Smooth muscle cell (in vitro differentiated cells): ENCODE results near the gene MAPKAPK3. TPM values are rescaled to one million over a fixed set of nuclear protein-coding genes. Genes with fewer than 3 reads are reported as not detected.

Source experiments
- DNase-seq: peaks from one replicate; lab custom pipeline; 2025; ENCODE audit not compliant: unreplicated experiment; lab: John Stamatoyannopoulos, UW
- H2AFZ ChIP-seq: fragments of 200-600 bp; sonication (generic); 2 replicates; pipeline ENCODE4 v1.6.0; 2016; ENCODE audit warnings: antibody characterized with exemption, low read depth, mild to moderate bottlenecking
- H3F3A ChIP-seq: fragments of 200-600 bp; sonication (generic); 2 replicates; pipeline ENCODE4 v1.6.0; 2017; ENCODE audit warnings: antibody characterized with exemption, low read depth
- H3K27ac ChIP-seq: fragments of 200-600 bp; sonication (generic); 2 replicates; pipeline ENCODE4 v1.5.1; 2016; ENCODE audit warnings: low read depth, mild to moderate bottlenecking
- H3K27me3 ChIP-seq: fragments of 200-600 bp; sonication (generic); 2 replicates; pipeline ENCODE4 v1.6.1; 2016; ENCODE audit warnings: low read depth, mild to moderate bottlenecking
- H3K36me3 ChIP-seq: fragments of 200-600 bp; sonication (generic); 2 replicates; pipeline ENCODE4 v1.5.1; 2016; ENCODE audit warnings: low read depth
- H3K4me1 ChIP-seq: fragments of 200-600 bp; sonication (generic); 2 replicates; pipeline ENCODE4 v1.5.1; 2016; ENCODE audit warnings: low read depth
- H3K4me2 ChIP-seq: fragments of 200-600 bp; sonication (generic); 2 replicates; pipeline ENCODE4 v1.6.0; 2016; ENCODE audit warnings: mild to moderate bottlenecking
- H3K4me3 ChIP-seq: fragments of 200-600 bp; sonication (generic); 2 replicates; pipeline ENCODE4 v1.5.1; 2016; ENCODE audit warnings: mild to moderate bottlenecking
- H3K79me2 ChIP-seq: fragments of 200-600 bp; sonication (generic); 2 replicates; pipeline ENCODE4 v1.6.0; 2016; ENCODE audit warnings: low read depth, mild to moderate bottlenecking
- H3K9ac ChIP-seq: fragments of 200-600 bp; sonication (generic); 2 replicates; pipeline ENCODE4 v1.6.0; 2016; ENCODE audit warnings: low read depth
- H3K9me3 ChIP-seq: fragments of 200-600 bp; sonication (generic); replicated peaks from 2 replicates; pipeline ENCODE4 v1.5.1; 2016; ENCODE audit warnings: low read depth
- H4K20me1 ChIP-seq: fragments of 200-600 bp; sonication (generic); 2 replicates; pipeline ENCODE4 v1.6.0; 2016; ENCODE audit warnings: low read depth
- CTCF ChIP-seq: fragments of 200-600 bp; sonication (generic); IDR thresholded peaks from 2 replicates; pipeline ENCODE4 v1.5.1; 2017; ENCODE audit warnings: borderline replicate concordance, mild to moderate bottlenecking, antibody characterized with exemption; ENCODE audit not compliant: insufficient read depth, poor library complexity, severe bottlenecking
- WGBS: methylation state at CpG from one replicate; pipeline ENCODE4 v1.1.7; 2016; ENCODE audit warnings: low lambda C conversion rate; 5-methylcytosine and 5-hydroxymethylcytosine counted together
- microRNA-seq: library from miRNA; unstranded; fragments of <30 nt; microRNA quantifications from one replicate; pipeline ENCODE4, GENCODE V29; 2016; ENCODE audit warnings: borderline number of aligned reads
- polyA plus RNA-seq: library from polyadenylated mRNA; unstranded; fragments of >200 nt; fragmentation: Nextera tagmentation; extraction: Ambion mirVana; gene quantifications from 2 replicates; pipeline ENCODE4 v1.2.1, GENCODE V29; 2016
- small RNA-seq: library from RNA; depleted of rRNA; stranded (forward); fragments of <200 nt; gene quantifications from one replicate; pipeline ENCODE3, GENCODE V24; 2014
- total RNA-seq: library from RNA; depleted of rRNA; stranded (reverse); fragments of >200 nt; gene quantifications from 2 replicates; pipeline ENCODE4 v1.2.3, GENCODE V29; 2014

MAPKAPK3 gene
- total and polyA plus RNA-seq, 2 experiments from 2014 or later, result 17.1 to 18.7 TPM

DNA sequence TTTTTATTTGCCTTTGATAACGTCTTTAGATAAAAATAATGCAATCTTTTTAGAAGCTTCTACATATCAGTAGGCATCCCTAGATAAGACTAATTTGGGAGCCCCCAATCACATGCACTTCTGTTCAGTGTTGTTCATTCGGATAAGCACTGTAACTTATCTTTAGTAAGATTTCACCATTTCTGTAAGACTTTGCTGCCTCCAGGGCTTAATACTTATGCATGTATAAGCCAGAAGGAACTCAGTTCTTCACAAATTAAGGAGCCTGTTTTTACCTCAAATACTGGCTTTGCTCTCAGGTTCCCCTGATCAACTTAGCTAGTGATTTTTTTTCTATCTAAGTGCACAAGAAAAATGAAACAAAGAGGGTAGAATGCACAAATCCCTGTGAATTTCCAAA, 78.1 kb downstream of the MAPKAPK3 start:
- H3K27ac ChIP-seq, result no peak overlapping the region
- no peak overlapping the region for H3K9ac ChIP-seq
- H3K79me2 ChIP-seq, result no peaks in the 10 kb centered on the region
- H3K4me1 ChIP-seq, result no peaks in the 10 kb centered on the region
- H3K4me3 ChIP-seq, result no peak overlapping the region
- no peak for TF ChIP-seq CTCF
- no peak for DNase-seq
- no peaks in the 10 kb centered on the region for H3F3A ChIP-seq
- H3K9me3 ChIP-seq, result no peaks in the 10 kb centered on the region
- no peaks in the 10 kb centered on the region for H3K27me3 ChIP-seq
- H3K36me3 ChIP-seq, result no peaks in the 10 kb centered on the region
- no peak overlapping the region for H3K4me2 ChIP-seq
- no peak overlapping the region for H2AFZ ChIP-seq
- WGBS, result 80% methylated on average over 2 of the region's 2 CpGs
- no peaks in the 10 kb centered on the region for H4K20me1 ChIP-seq

DNA sequence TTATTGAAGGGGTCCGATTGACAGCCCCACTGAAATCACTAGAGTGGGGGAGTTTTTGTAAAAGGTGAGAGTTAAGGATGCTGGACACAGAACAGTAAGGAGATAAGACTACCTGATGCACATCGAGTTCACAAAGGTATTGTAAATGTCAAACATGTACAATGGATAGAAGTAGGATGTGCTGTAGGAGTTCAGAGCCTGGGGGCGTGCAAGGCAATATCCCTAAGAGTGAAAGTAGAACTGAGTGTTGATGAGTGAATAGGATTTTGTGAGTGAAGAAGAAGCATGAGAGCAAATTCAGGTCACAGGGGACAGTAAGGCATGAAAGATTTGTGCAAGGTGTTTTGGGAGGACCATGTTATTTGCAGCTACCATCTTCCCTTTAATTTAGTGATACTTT, 79.3 kb downstream of the MAPKAPK3 start:
- no peaks in the 10 kb centered on the region for H3K79me2 ChIP-seq
- H3K4me2 ChIP-seq, result no peak overlapping the region
- 90% methylated on average over 3 of the region's 3 CpGs for WGBS
- H3K4me3 ChIP-seq, result no peak overlapping the region
- no peak overlapping the region for H3K27ac ChIP-seq
- H3F3A ChIP-seq, result no peaks in the 10 kb centered on the region
- H3K27me3 ChIP-seq, result no peaks in the 10 kb centered on the region
- no peak for TF ChIP-seq CTCF
- no peak for DNase-seq
- no peak overlapping the region for H3K9ac ChIP-seq
- H3K36me3 ChIP-seq, result no peaks in the 10 kb centered on the region
- H4K20me1 ChIP-seq, result no peaks in the 10 kb centered on the region
- no peaks in the 10 kb centered on the region for H3K4me1 ChIP-seq
- H3K9me3 ChIP-seq, result no peaks in the 10 kb centered on the region
- no peak overlapping the region for H2AFZ ChIP-seq

DNA sequence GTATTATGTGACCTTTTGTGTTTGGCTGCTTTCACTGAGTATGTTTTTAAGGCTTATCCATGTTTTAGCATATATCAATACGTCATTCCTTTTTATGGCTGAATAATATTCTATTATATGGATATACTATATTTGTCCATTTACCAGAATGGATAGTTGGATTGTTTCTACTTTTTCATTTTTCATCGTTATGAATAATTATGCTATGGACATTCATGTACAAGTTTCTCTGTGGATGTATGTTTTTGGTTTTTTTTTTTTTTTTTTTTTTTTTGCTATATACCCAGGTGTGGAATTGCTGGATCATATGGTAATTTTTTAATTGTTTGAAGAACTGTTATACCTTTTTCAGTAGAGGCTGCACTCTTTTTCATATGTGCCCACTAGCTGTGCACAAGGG, 81.3 kb downstream of the MAPKAPK3 start:
- TF ChIP-seq CTCF, result no peak
- no peak overlapping the region for H3K27ac ChIP-seq
- DNase-seq, result no peak
- H4K20me1 ChIP-seq, result no peaks in the 10 kb centered on the region
- H3K27me3 ChIP-seq, result no peaks in the 10 kb centered on the region
- no peaks in the 10 kb centered on the region for H3F3A ChIP-seq
- no peaks in the 10 kb centered on the region for H3K4me1 ChIP-seq
- H3K4me3 ChIP-seq, result no peak overlapping the region
- H3K36me3 ChIP-seq, result no peaks in the 10 kb centered on the region
- 97% methylated on average over 2 of the region's 2 CpGs for WGBS
- no peak overlapping the region for H3K4me2 ChIP-seq
- no peak overlapping the region for H2AFZ ChIP-seq
- no peaks in the 10 kb centered on the region for H3K79me2 ChIP-seq
- H3K9ac ChIP-seq, result no peak overlapping the region
- no peaks in the 10 kb centered on the region for H3K9me3 ChIP-seq

Small RNA genes within 50 kb of the gene (microRNA-seq; reads per million reads assigned to microRNA genes)
- 12.3 reads per million, percentile 17 among the genes with 10 or more reads in this experiment for gene MIR4787

Small RNA genes within 50 kb of the gene (small RNA-seq; reads per million reads assigned to genes)
- not detected for gene MIR4787
- gene PPIAP69, result not detected

Other genes with a start within 250 kb of the MAPKAPK3 start
- gene CACNA2D2, start 113.5 kb upstream of the MAPKAPK3 start, total RNA-seq, result 0.27 and 0.31 TPM in 2 replicates
- 0.51 and 0.58 TPM in 2 replicates for gene CACNA2D2, start 113.5 kb upstream of the MAPKAPK3 start, polyA plus RNA-seq
- gene C3orf18, start 49.4 kb upstream of the MAPKAPK3 start, total RNA-seq, result 6.6 and 8.7 TPM in 2 replicates
- 18.9 and 20.0 TPM in 2 replicates for gene C3orf18, start 49.4 kb upstream of the MAPKAPK3 start, polyA plus RNA-seq
- gene HEMK1, start 47.6 kb upstream of the MAPKAPK3 start, total RNA-seq, result 6.5 and 15.3 TPM in 2 replicates
- 26.4 and 28.3 TPM in 2 replicates for gene HEMK1, start 47.6 kb upstream of the MAPKAPK3 start, polyA plus RNA-seq
- 1.8 and 3.0 TPM in 2 replicates for gene CISH, start 5.4 kb upstream of the MAPKAPK3 start, total RNA-seq
- gene CISH, start 5.4 kb upstream of the MAPKAPK3 start, polyA plus RNA-seq, result 12.4 and 15.9 TPM in 2 replicates
- 1.5 and 2.2 TPM in 2 replicates for gene DOCK3, start 57.8 kb downstream of the MAPKAPK3 start, total RNA-seq
- 0.29 and 1.4 TPM in 2 replicates for gene DOCK3, start 57.8 kb downstream of the MAPKAPK3 start, polyA plus RNA-seq